ENCODE data around the gene LMNA.

The LMNA gene

GRCh38 chr1:156165083-156165482 lies 50.6 kb downstream of the LMNA start:
- DNase-seq (ENCODE audit: extremely low spot score): no peak
- CTCF ChIA-PET: interaction anchor here (1.1 kb wide), 1 partner anchor 60 kb away, joined by 3 read pairs; no protein-coding TSS in a partner anchor
- TF ChIP-seq ELF4 (IDR thresholded peaks at IDR 0.05) (no peak), FOXA1 (IDR thresholded peaks at IDR 0.05) (no peak), FOXM1 (IDR thresholded peaks at IDR 0.05; ENCODE audit: borderline replicate concordance) (no peak), SUZ12 (IDR thresholded peaks at IDR 0.05) (no peak), LEF1 (IDR thresholded peaks at IDR 0.05; ENCODE audit: borderline replicate concordance) (no peak), HDGF (IDR thresholded peaks at IDR 0.05; ENCODE audit: borderline replicate concordance) (no peak), FOXK2 (IDR thresholded peaks at IDR 0.05) (no peak), PKNOX1 (IDR thresholded peaks at IDR 0.05) (no peak), NFRKB (IDR thresholded peaks at IDR 0.05) (no peak), L3MBTL2 (conservative IDR thresholded peaks at IDR 0.05) (no peak)
- POLR2A ChIA-PET: interaction anchor here (1.0 to 1.5 kb wide), 2 partner anchors 29 to 48 kb away, joined by 5 to 7 read pairs; partner anchors contain the start of genes PMF1 and SLC25A44

- POLR2A ChIA-PET: interaction anchor here (2.1 kb wide), 1 partner anchor 45 kb away, joined by 5 read pairs; the partner anchor contains the start of gene PMF1
- DNase-seq (ENCODE audit: extremely low spot score): no peak
- no peak for TF ChIP-seq PKNOX1 (IDR thresholded peaks at IDR 0.05)
- TF ChIP-seq L3MBTL2 (conservative IDR thresholded peaks at IDR 0.05): no peak
- no peak for TF ChIP-seq FOXK2 (IDR thresholded peaks at IDR 0.05)
- no peak for TF ChIP-seq TARDBP (IDR thresholded peaks at IDR 0.05)
- TF ChIP-seq NFRKB (IDR thresholded peaks at IDR 0.05): no peak
- TF ChIP-seq HDGF (IDR thresholded peaks at IDR 0.05; ENCODE audit: borderline replicate concordance): no peak
- TF ChIP-seq SP1 (IDR thresholded peaks at IDR 0.05): no peak
- no peak for TF ChIP-seq ELF4 (IDR thresholded peaks at IDR 0.05)
- no peak for TF ChIP-seq ZNF384 (IDR thresholded peaks at IDR 0.05)
- no peak for TF ChIP-seq LEF1 (IDR thresholded peaks at IDR 0.05; ENCODE audit: borderline replicate concordance)
- TF ChIP-seq CTBP1 (IDR thresholded peaks at IDR 0.05; ENCODE audit: borderline replicate concordance): no peak
- no peak for TF ChIP-seq SUZ12 (IDR thresholded peaks at IDR 0.05)
- no peak for TF ChIP-seq ARNT (IDR thresholded peaks at IDR 0.05)
- no peak for TF ChIP-seq FOXM1 (IDR thresholded peaks at IDR 0.05; ENCODE audit: borderline replicate concordance)
- TF ChIP-seq FOXA1 (IDR thresholded peaks at IDR 0.05): no peak
- CTCF ChIA-PET: interaction anchor here (0.6 kb wide), 1 partner anchor 218 kb away, joined by 3 read pairs; no protein-coding TSS in a partner anchor
Measured at GRCh38 chr1:156167536-156167935, 53.0 kb downstream of the LMNA start.

- DNase-seq (ENCODE audit: extremely low spot score): peak; percentile 50
- ChIA-PET CTCF (interaction anchor here (0.7 to 1.2 kb wide), 3 partner anchors 12 to 52 kb away, joined by 3 to 5 read pairs (median 4); no protein-coding TSS in a partner anchor), POLR2A (interaction anchor here (1.8 kb wide), 1 partner anchor 40 kb away, joined by 6 read pairs; the partner anchor contains the start of gene PMF1)
- TF ChIP-seq FOXK2 (IDR thresholded peaks at IDR 0.05): no peak
- TF ChIP-seq HDGF (IDR thresholded peaks at IDR 0.05; ENCODE audit: borderline replicate concordance): no peak
- no peak for TF ChIP-seq NFRKB (IDR thresholded peaks at IDR 0.05)
- no peak for TF ChIP-seq PKNOX1 (IDR thresholded peaks at IDR 0.05)
- TF ChIP-seq ZNF384 (IDR thresholded peaks at IDR 0.05): no peak
- TF ChIP-seq ELF4 (IDR thresholded peaks at IDR 0.05): no peak
- no peak for TF ChIP-seq L3MBTL2 (conservative IDR thresholded peaks at IDR 0.05)
- TF ChIP-seq SP1 (IDR thresholded peaks at IDR 0.05): no peak
- no peak for TF ChIP-seq FOXA1 (IDR thresholded peaks at IDR 0.05)
- no peak for TF ChIP-seq TARDBP (IDR thresholded peaks at IDR 0.05)
- no peak for TF ChIP-seq LEF1 (IDR thresholded peaks at IDR 0.05; ENCODE audit: borderline replicate concordance)
- TF ChIP-seq BHLHE40 (IDR thresholded peaks at IDR 0.05; ENCODE audit: borderline replicate concordance): no peak
- no peak for TF ChIP-seq ARNT (IDR thresholded peaks at IDR 0.05)
- no peak for TF ChIP-seq SUZ12 (IDR thresholded peaks at IDR 0.05)
- TF ChIP-seq CTBP1 (IDR thresholded peaks at IDR 0.05; ENCODE audit: borderline replicate concordance): no peak
- no peak for TF ChIP-seq FOXM1 (IDR thresholded peaks at IDR 0.05; ENCODE audit: borderline replicate concordance)
Measured at GRCh38 chr1:156172696-156173470, 58.4 kb downstream of the LMNA start.

- no peak for DNase-seq (ENCODE audit: extremely low spot score)
- TF ChIP-seq L3MBTL2 (conservative IDR thresholded peaks at IDR 0.05) (no peak), NFRKB (IDR thresholded peaks at IDR 0.05) (no peak), CTBP1 (IDR thresholded peaks at IDR 0.05; ENCODE audit: borderline replicate concordance) (no peak), ELF4 (IDR thresholded peaks at IDR 0.05) (no peak), FOXM1 (IDR thresholded peaks at IDR 0.05; ENCODE audit: borderline replicate concordance) (no peak), PKNOX1 (IDR thresholded peaks at IDR 0.05) (no peak), FOXK2 (IDR thresholded peaks at IDR 0.05) (no peak), SUZ12 (IDR thresholded peaks at IDR 0.05) (no peak), BHLHE40 (IDR thresholded peaks at IDR 0.05; ENCODE audit: borderline replicate concordance) (no peak), HDGF (IDR thresholded peaks at IDR 0.05; ENCODE audit: borderline replicate concordance) (no peak), LEF1 (IDR thresholded peaks at IDR 0.05; ENCODE audit: borderline replicate concordance) (no peak)
- CTCF ChIA-PET: no interaction called here
- POLR2A ChIA-PET: interaction anchor here (0.8 to 1.5 kb wide), 2 partner anchors 15 to 36 kb away, joined by 3 to 8 read pairs; partner anchors contain the start of gene PMF1
Measured at GRCh38 chr1:156176610-156177210, 62.2 kb downstream of the LMNA start.
